DLD1 (cell line): ENCODE measurements around the gene CACNA1E.

ENCODE experiments used
- in situ Hi-C: cut with HindIII; loops from 2 replicates; pipeline ENCODE4 v1.10.0; 2017; ENCODE audit warnings: low sequenced_read_pairs

The CACNA1E gene

DNA sequence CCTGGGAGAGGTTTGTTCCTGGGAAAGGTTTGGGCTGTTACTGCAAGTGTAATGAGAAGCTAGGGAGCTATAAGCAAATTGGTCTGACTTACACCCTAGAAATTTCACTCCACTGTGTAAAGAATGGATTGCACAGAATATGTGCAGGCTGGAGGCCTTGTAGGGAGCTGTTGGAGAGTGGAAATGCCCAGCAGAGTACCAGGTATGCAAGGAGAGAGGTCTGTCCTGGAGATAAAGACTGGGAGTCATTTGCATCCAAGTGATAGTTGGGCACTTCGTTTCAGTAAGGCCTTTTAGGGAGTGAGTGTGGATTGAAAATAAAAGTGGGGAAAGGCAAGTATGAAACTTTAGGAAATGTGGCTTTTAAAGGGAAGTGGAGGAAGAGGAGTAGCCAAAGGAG lies 75.8 kb downstream of the CACNA1E start:
- in situ Hi-C loops = no loop called here

DNA sequence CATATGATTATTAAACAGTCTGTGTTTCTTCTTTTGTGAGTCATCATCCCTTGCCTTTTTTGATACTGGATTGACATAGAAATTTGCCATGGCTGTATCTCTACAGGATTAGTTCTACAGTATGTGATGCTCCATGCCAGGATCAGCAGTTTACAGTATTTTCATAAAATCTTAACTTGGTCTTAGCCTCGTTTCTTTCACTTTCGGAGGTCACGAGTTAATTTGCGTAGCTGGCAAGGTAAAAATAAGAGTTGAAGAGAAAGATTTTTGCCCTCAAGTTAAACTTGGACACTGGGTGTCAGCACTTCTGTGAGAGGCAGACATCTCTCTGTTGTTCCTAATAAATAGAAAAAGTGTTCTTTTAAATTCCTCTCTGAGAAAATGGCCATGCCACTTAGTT lies 79.1 kb downstream of the CACNA1E start:
- in situ Hi-C loops = no loop called here

GRCh38 chr1:181568736-181569135 lies 85.4 kb downstream of the CACNA1E start:
- in situ Hi-C loops = no loop called here

GRCh38 chr1:181577475-181577874 lies 94.2 kb downstream of the CACNA1E start:
- in situ Hi-C loops = no loop called here

DNA sequence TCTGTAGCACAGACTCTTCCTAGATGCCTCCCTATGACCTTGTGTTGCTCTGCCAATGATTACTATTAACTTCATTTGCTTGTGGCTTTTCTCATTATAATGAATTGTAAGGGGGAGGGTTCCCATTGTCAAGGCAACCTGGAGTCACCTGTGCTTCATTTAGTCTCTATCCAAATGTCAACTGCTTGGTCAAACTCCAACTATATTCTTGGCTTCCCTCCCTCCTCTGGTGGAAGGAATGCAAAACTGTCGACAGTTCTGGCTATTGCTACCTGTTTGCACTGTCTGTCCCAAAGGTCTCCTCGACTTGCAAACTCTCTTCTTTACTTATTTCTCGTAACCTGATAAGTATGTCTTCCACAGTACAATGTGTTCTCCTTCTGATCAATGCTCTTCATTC lies 100.3 kb downstream of the CACNA1E start:
- in situ Hi-C loops = no loop called here

GRCh38 chr1:181587870-181588438 lies 104.6 kb downstream of the CACNA1E start:
- in situ Hi-C loops = no loop called here

- in situ Hi-C loops = no loop called here
Observed at GRCh38 chr1:181588631-181589030, 105.3 kb downstream of the CACNA1E start.

GRCh38 chr1:181592255-181592859 lies 109.0 kb downstream of the CACNA1E start:
- in situ Hi-C loops = no loop called here

GRCh38 chr1:181593042-181593441 lies 109.7 kb downstream of the CACNA1E start:
- in situ Hi-C loops = no loop called here

- in situ Hi-C loops = no loop called here
Observed at GRCh38 chr1:181594553-181594952, 111.2 kb downstream of the CACNA1E start.

GRCh38 chr1:181595234-181595633 lies 111.9 kb downstream of the CACNA1E start:
- in situ Hi-C loops = no loop called here

DNA sequence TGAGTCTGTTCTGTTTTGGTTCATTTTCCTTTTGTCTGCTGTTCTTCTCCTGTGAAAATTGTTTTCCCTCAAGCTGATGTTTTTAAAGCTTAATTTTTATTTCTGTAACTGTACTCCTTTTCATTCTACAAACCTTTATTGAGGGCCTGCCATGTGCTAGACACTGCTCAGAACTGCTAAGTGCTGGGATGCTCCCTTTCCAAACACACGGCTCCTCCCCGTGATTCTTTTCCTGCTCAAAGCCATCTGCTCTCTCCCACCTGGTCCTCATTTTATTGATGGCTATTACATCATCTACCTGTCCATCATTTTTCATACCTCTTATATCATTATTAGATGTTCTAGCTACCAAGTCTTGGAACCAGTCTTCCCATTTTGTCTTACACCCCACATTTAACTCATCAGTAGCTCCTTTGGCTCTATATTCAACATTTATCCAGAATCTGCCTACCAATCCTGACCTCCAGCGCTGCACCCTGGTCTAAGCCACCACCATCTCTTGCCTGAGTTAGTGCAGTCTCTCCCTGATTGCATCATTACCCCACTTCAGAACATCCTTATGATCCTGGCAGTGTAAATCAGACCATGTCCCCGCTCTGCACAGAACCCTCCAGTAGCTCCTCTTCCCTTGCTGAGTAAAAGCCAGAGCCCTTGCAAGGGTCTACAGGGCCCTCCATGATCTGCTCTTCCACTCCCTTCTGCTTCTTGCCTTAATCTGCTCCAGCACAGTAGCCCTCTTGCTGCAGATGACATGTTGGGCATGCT lies 118.1 kb downstream of the CACNA1E start:
- in situ Hi-C loops = no loop called here

GRCh38 chr1:181603735-181604410 lies 120.6 kb downstream of the CACNA1E start:
- in situ Hi-C loops = no loop called here

DNA sequence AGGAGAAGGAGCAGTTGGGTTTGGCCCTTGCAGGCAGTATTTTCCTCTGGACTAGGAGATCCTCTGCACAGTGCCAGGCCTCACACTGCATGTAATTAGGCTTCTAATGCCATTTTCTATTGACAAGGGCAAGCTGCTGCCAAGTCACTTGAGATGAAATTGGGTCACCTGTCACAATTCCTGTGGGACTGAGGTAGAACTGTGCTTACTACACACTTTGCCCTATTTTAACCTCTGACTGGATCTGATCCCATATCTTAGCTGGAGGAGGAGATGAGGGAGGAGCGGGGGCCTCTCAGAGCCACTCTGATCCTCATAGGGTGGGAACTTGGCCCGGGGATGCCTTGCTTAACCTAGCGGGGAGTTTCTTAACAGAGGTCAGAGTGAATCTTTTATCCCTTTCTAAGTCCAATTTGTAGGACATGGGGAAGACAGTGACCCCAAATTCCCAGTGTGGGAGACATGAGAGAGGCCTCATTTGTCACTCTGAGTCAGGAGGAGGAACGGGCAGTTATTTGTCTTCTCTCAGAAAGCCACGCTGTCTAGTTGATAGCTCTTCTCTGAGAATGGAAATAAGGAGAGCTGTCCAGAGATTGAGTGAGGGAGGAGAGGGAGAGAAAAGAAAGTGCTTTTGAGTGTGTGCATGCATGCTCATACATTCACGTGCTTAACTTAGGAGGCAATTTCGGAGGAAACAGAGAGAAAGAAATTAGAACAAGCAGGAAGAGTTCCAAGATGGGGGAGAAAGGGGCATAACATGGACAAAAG lies 121.3 kb downstream of the CACNA1E start:
- in situ Hi-C loops = no loop called here

DNA sequence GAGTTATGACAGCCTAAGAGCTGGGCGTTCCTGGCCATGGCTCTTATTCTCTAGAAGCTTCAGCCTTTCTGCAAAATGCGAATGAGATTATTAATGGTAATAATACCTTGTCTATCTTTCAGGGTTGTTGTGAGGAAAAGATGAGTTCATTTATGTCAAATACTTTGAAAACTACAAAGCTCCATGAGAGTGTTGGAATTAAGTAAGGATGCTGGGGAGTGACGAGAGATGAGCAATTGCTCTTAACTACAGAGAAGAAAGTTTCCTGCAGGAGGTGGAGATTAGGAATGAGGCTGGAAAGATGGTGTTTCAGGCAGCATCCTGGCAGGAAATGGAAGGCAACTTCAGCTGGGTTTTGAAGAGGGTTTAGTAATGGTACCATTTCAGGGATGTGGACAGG lies 124.2 kb downstream of the CACNA1E start:
- in situ Hi-C loops = no loop called here

GRCh38 chr1:181608386-181608785 lies 125.1 kb downstream of the CACNA1E start:
- in situ Hi-C loops = no loop called here

GRCh38 chr1:181608948-181609347 lies 125.6 kb downstream of the CACNA1E start:
- in situ Hi-C loops = no loop called here

GRCh38 chr1:181612100-181612499 lies 128.8 kb downstream of the CACNA1E start:
- in situ Hi-C loops = no loop called here

DNA sequence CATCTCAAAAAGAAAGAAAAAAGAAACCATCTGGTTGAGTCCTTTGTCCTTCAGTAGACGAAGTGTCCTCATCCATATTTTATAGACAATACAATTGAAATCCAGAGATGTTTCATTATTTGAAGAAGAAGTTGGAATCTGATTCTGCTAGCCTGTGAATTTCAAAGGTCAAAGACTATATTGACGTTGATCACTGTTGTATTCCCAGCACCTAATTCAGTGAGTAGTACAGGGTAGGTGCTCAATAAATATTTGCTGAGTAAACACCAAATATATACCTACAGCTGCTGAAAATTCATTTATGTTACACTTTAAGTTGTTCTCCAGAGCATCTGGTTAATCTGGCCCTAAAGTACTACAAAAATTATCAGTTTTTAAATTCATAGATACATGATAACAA lies 135.2 kb downstream of the CACNA1E start:
- in situ Hi-C loops = no loop called here

- in situ Hi-C loops = no loop called here
Observed at GRCh38 chr1:181620183-181620582, 136.9 kb downstream of the CACNA1E start.

- in situ Hi-C loops = no loop called here
Observed at GRCh38 chr1:181623850-181624249, 140.5 kb downstream of the CACNA1E start.
